Adrenal gland (tissue), 5 donors: ENCODE results near the gene CHST11.

ENCODE experiments used
- CTCF ChIP-seq, 6 experiments: fragments of 450-650 bp in 4 of 6; fragments of 200-600 bp in 2 of 6; sonication (generic) in 1 of 6; IDR thresholded peaks; 1 replicate in 5 of 6; 2 replicates in 1 of 6; pipeline versions ENCODE4 v1.5.1 to v1.8.0; 2016 to 2021; ENCODE audit warnings: antibody characterized with exemption in 6 of 6, mild to moderate bottlenecking in 2 of 6, moderate library complexity in 1 of 6
- POLR2A ChIP-seq, 2 donors: fragments of 450-650 bp; IDR thresholded peaks; one replicate each; pipeline ENCODE4 v1.6.1; 2017; ENCODE audit warnings: antibody characterized with exemption in 2 of 2, mild to moderate bottlenecking in 2 of 2, moderate library complexity in 1 of 2
- donor health status: DM: no; HTN: no; CAD: no.

GRCh38 chr12:104494137-104494792, 37.5 kb downstream of the CHST11 start:
- TF ChIP-seq CTCF (IDR thresholded peaks at IDR 0.05) (no peak), POLR2A (IDR thresholded peaks at IDR 0.05) (no peak)
